ENCODE results near the gene HOXB2.

GRCh38 chr17:48587276-48588073, 42.6 kb upstream of the HOXB2 start:
- no peak for TF ChIP-seq CTCF (IDR thresholded peaks at IDR 0.05)
- no peak for TF ChIP-seq POLR2A (IDR thresholded peaks at IDR 0.05)

Data from esophagus squamous epithelium (tissue), 4 donors.